B cell (primary cell): ENCODE results near the gene PRKCH. TPM values are rescaled to one million over a fixed set of nuclear protein-coding genes. Genes with fewer than 3 reads are reported as not detected.

Experiments used
- ATAC-seq: fragments of 200-7000 bp; cut with Tn5 transposase; one replicate; pipeline ENCODE4 v1.10.0; 2021; ENCODE audit warnings: low read depth, mild to moderate bottlenecking, moderate number of reproducible peaks, moderate library complexity
- CTCF ChIA-PET: fragments of 350-600 bp; sonication (Branson Sonifier 250); formaldehyde crosslinking; loops from one replicate; lab custom pipeline; 2021; ENCODE audit warnings: antibody characterized with exemption, inconsistent platforms; lab: Charles Lee
- POLR2A ChIA-PET: fragments of 350-600 bp; sonication (Branson Sonifier 250); formaldehyde crosslinking; loops from one replicate; lab custom pipeline; 2021; ENCODE audit warnings: antibody characterized with exemption; lab: Charles Lee
- DNase-seq: peaks from one replicate; pipeline ENCODE4 v3.0.0; 2013
- H2AFZ ChIP-seq: 2 replicates; pipeline ENCODE4 v1.6.1; 2012; ENCODE audit warnings: mild to moderate bottlenecking, low read depth, low read length; ENCODE audit not compliant: insufficient read depth, poor library complexity, severe bottlenecking
- H3K27ac ChIP-seq, 2 donors: 1 replicate in 1 of 2; 2 replicates in 1 of 2; pipeline ENCODE4 v1.5.1; 2012 to 2013; ENCODE audit warnings: low read length in 2 of 2, mild to moderate bottlenecking in 2 of 2, moderate library complexity in 1 of 2
- H3K27me3 ChIP-seq, 4 experiments: fragments of 200-600 bp in 1 of 4; sonication (generic) in 1 of 4; replicated peaks in 1 of 4; 1 replicate in 2 of 4; 2 replicates in 2 of 4; pipeline versions ENCODE4 v1.6.1 to v1.7.0; 2013 to 2016; ENCODE audit warnings: low read length in 3 of 4, mild to moderate bottlenecking in 2 of 4, mixed read lengths in 1 of 4, moderate library complexity in 1 of 4; ENCODE audit not compliant: insufficient read depth in 4 of 4, control insufficient read depth in 3 of 4; ENCODE audit errors: control extremely low read depth in 1 of 4
- H3K36me3 ChIP-seq, 2 experiments: replicated peaks in 1 of 2; 1 replicate in 1 of 2; 2 replicates in 1 of 2; pipeline versions ENCODE4 v1.6.1 to v1.7.1; 2013; ENCODE audit warnings: low read length in 1 of 2; ENCODE audit not compliant: insufficient read depth in 2 of 2, control insufficient read depth in 1 of 2; ENCODE audit errors: control extremely low read depth in 1 of 2, extremely low read depth in 1 of 2
- H3K4me1 ChIP-seq, 2 donors: fragments of 200-600 bp in 1 of 2; sonication (generic) in 1 of 2; 1 replicate in 1 of 2; 2 replicates in 1 of 2; pipeline versions ENCODE4 v1.5.1 to v1.6.1; 2013 to 2017; ENCODE audit warnings: low read length in 2 of 2; ENCODE audit not compliant: control insufficient read depth in 2 of 2, insufficient read depth in 2 of 2
- H3K4me2 ChIP-seq: replicated peaks from 2 replicates; pipeline ENCODE3; 2012; ENCODE audit warnings: mild to moderate bottlenecking, low read depth, low read length; ENCODE audit not compliant: poor library complexity, severe bottlenecking
- H3K4me3 ChIP-seq, 5 experiments: fragments of 200-600 bp in 1 of 5; sonication (generic) in 1 of 5; 1 replicate in 3 of 5; 2 replicates in 2 of 5; pipeline versions ENCODE4 v1.5.1 to v1.7.0; 2011 to 2016; ENCODE audit warnings: low read length in 4 of 5, mild to moderate bottlenecking in 4 of 5, low read depth in 2 of 5, control low read depth in 1 of 5, moderate library complexity in 1 of 5; ENCODE audit not compliant: insufficient read depth in 1 of 5; ENCODE audit errors: control extremely low read depth in 1 of 5, extremely low read depth in 1 of 5
- H3K79me2 ChIP-seq: fragments of 200-600 bp; sonication (generic); one replicate; pipeline ENCODE4 v1.6.0; 2016; ENCODE audit warnings: low read length; ENCODE audit not compliant: control insufficient read depth, insufficient read depth
- H3K9ac ChIP-seq: fragments of 200-600 bp; sonication (generic); 2 replicates; pipeline ENCODE4 v1.6.1; 2017; ENCODE audit warnings: mild to moderate bottlenecking, low read length, moderate library complexity
- H3K9me3 ChIP-seq, 3 donors: one replicate each; pipeline versions ENCODE4 v1.6.1 to v1.7.1; 2013; ENCODE audit warnings: low read length in 2 of 3; ENCODE audit not compliant: control insufficient read depth in 2 of 3, insufficient read depth in 1 of 3; ENCODE audit errors: control extremely low read depth in 1 of 3
- H4K20me1 ChIP-seq: 2 replicates; pipeline ENCODE4 v1.6.0; 2012; ENCODE audit warnings: mild to moderate bottlenecking, low read length; ENCODE audit not compliant: insufficient read depth, control insufficient read depth, poor library complexity, severe bottlenecking
- H3K27ac Mint-ChIP-seq: one replicate; pipeline ENCODE4 v1.8.0; 2021; ENCODE audit warnings: mixed read lengths
- H3K27me3 Mint-ChIP-seq: one replicate; pipeline ENCODE4 v1.8.0; 2021; ENCODE audit warnings: mixed read lengths
- H3K4me1 Mint-ChIP-seq: one replicate; pipeline ENCODE4 v1.8.0; 2021; ENCODE audit warnings: mixed read lengths
- H3K4me3 Mint-ChIP-seq: one replicate; pipeline ENCODE4 v1.8.0; 2021; ENCODE audit warnings: mixed read lengths
- H3K9me3 Mint-ChIP-seq: one replicate; pipeline ENCODE4 v1.8.0; 2022; ENCODE audit warnings: mixed read lengths; ENCODE audit not compliant: insufficient read depth
- CTCF ChIP-seq: fragments of 200-600 bp; IDR thresholded peaks from one replicate; pipeline ENCODE4 v1.8.0; 2022; ENCODE audit warnings: antibody characterized with exemption, mild to moderate bottlenecking
- EZH2 ChIP-seq: IDR thresholded peaks from 2 replicates; pipeline ENCODE4 v1.6.1; 2012; ENCODE audit warnings: borderline replicate concordance, low read depth, mild to moderate bottlenecking, moderate library complexity, low read length; ENCODE audit not compliant: insufficient read depth, poor library complexity, severe bottlenecking
- WGBS: methylation state at CpG from one replicate; pipeline ENCODE4 v1.1.5; 2013; ENCODE audit warnings: missing lambda C conversion rate; ENCODE audit not compliant: insufficient coverage; 5-methylcytosine and 5-hydroxymethylcytosine counted together
- intact Hi-C: fragments of 100-400 bp; cut with micrococcal nuclease; formaldehyde crosslinking; loops from one replicate; pipeline ENCODE4 v1.10.0; 2022
- polyA plus RNA-seq: library from polyadenylated mRNA; depleted of rRNA; stranded (reverse); fragments of >200 nt; gene quantifications from 2 replicates; pipeline ENCODE4 v1.2.3, GENCODE V29; 2012
- total RNA-seq, 2 donors: library from RNA; stranded (reverse); fragments of 120-200 nt in 1 of 2; gene quantifications; 1 replicate in 1 of 2; 2 replicates in 1 of 2; pipeline versions ENCODE4 v1.2.3 to v1.2.4, GENCODE V29; 2013 to 2022

The PRKCH gene
- total and polyA plus RNA-seq, 2 donors (not counting 1 experiment from before 2014, with no cell fraction given), result 2.0 to 5.0 TPM

DNA sequence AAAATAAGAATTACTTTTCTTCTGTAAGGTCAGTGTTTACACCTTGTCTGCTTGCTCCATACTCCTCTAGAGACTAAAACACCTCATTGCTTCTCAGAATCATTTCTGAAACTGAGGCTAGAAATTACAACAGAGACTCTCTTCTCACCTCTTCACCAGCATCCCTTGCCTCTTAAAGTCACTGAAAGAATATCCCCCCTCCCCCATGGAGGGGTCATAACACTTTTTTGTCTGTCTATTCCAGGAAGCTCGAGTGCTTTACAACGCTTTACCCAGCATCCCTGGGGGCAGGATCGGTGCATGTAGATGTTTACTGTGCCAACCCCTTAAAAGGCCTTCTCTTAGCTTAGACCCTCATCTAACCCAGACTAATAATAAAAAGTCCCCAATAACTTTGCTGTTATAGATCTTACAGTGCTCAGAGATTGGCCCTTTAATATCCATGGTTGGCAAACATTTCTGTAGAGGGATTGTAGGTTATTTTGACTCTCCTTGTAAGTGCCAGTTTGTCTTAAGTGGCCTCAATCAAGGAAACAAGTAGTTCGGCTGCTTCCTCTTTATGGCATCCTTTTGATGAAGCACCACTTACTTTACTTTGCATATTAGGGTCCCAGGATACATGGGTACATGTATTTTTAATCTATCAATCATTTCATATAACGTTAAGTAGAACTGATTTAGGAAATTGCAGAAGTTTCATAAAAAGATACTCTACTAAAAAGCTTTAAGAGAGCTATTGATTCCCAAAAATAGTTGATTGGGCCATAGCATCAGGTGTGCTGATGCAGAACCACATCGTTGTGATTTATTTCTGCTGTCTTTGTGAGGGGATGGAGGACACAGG lies 29.3 kb downstream of the PRKCH start:
- ATAC-seq (no peak), DNase-seq (peak; percentile 21)
- H3K4me1 ChIP-seq, result peaks cover 3 to 18% of the 10 kb centered on the region in 2 donors
- Mint-ChIP-seq H3K27ac (peak overlapping the region; percentile 48), H3K9me3 (no peaks in the 10 kb centered on the region), H3K27me3 (no peaks in the 10 kb centered on the region), H3K4me3 (no peak overlapping the region), H3K4me1 (peaks cover 23% of the 10 kb centered on the region)
- ChIA-PET POLR2A (no interaction called here), CTCF (no interaction called here)
- H3K27ac ChIP-seq, result no peak overlapping the region
- no peak overlapping the region for H2AFZ ChIP-seq
- no peaks in the 10 kb centered on the region for H3K79me2 ChIP-seq
- H3K9ac ChIP-seq, result no peak overlapping the region
- intact Hi-C loops, result no loop called here
- TF ChIP-seq CTCF (no peak), EZH2 (no peak)
- 0% methylated on average over 1 of the region's 6 CpGs for WGBS
- no peaks in the 10 kb centered on the region for H4K20me1 ChIP-seq
- no peaks in the 10 kb centered on the region for H3K9me3 ChIP-seq
- no peak overlapping the region for H3K4me3 ChIP-seq
- no peaks in the 10 kb centered on the region for H3K36me3 ChIP-seq
- no peaks in the 10 kb centered on the region for H3K27me3 ChIP-seq
- H3K4me2 ChIP-seq, result no peak overlapping the region

GRCh38 chr14:61351477-61351876 lies 30.1 kb downstream of the PRKCH start:
- ChIA-PET CTCF (no interaction called here), POLR2A (no interaction called here)
- no peaks in the 10 kb centered on the region for H3K9me3 ChIP-seq
- no peak for DNase-seq
- no peak overlapping the region for H3K4me3 ChIP-seq
- Mint-ChIP-seq H3K27me3 (no peaks in the 10 kb centered on the region), H3K4me3 (no peak overlapping the region), H3K27ac (no peak overlapping the region), H3K4me1 (peaks cover 23% of the 10 kb centered on the region), H3K9me3 (no peaks in the 10 kb centered on the region)
- intact Hi-C loops, result no loop called here
- H3K27me3 ChIP-seq, result no peaks in the 10 kb centered on the region
- no peaks in the 10 kb centered on the region for H4K20me1 ChIP-seq
- no peak overlapping the region for H3K9ac ChIP-seq
- no peaks in the 10 kb centered on the region for H3K79me2 ChIP-seq
- H3K4me2 ChIP-seq, result no peak overlapping the region
- peaks cover 3 to 18% of the 10 kb centered on the region in 2 donors for H3K4me1 ChIP-seq
- H2AFZ ChIP-seq, result no peak overlapping the region
- ATAC-seq, result no peak
- no peaks in the 10 kb centered on the region for H3K36me3 ChIP-seq
- no peak for TF ChIP-seq CTCF
- 88% methylated on average over 6 of the region's 6 CpGs for WGBS
- H3K27ac ChIP-seq, result no peak overlapping the region
